WTC11 (cell line): ENCODE results near the gene C1orf167. TPM values are rescaled to one million over a fixed set of nuclear protein-coding genes. Genes with fewer than 3 reads are reported as not detected.
"Not testable (repeated sequence)": the region's sequence is repeated elsewhere in the genome, so short reads cannot be mapped to it uniquely, and the experiment has no call there.

ENCODE experiments used
- ATAC-seq: fragments of 200-7000 bp; cut with Tn5 transposase; 2 replicates; pipeline ENCODE4 v1.10.0; 2021; ENCODE audit warnings: mild to moderate bottlenecking, moderate library complexity
- CTCF ChIA-PET: fragments of 300-600 bp; sonication (Branson Sonifier 250); formaldehyde crosslinking; loops from one replicate; lab custom pipeline; 2021; ENCODE audit warnings: antibody characterized with exemption; lab: Charles Lee
- POLR2A ChIA-PET: fragments of 350-600 bp; sonication (Branson Sonifier 250); formaldehyde crosslinking; loops from one replicate; lab custom pipeline; 2021; ENCODE audit warnings: antibody characterized with exemption; lab: Charles Lee
- DNase-seq: peaks from one replicate; pipeline ENCODE4 v3.0.0; 2021; ENCODE audit warnings: low spot score
- H3K27ac Mint-ChIP-seq: 2 replicates; pipeline ENCODE4 v1.8.0; 2021; ENCODE audit warnings: mixed read lengths
- H3K27me3 Mint-ChIP-seq: 2 replicates; pipeline ENCODE4 v1.8.0; 2021; ENCODE audit warnings: low read depth, mild to moderate bottlenecking, moderate library complexity, mixed read lengths
- H3K36me3 Mint-ChIP-seq: 2 replicates; pipeline ENCODE4 v1.8.0; 2021; ENCODE audit warnings: mixed read lengths
- H3K4me1 Mint-ChIP-seq: 2 replicates; pipeline ENCODE4 v1.8.0; 2022; ENCODE audit warnings: mixed read lengths
- H3K4me3 Mint-ChIP-seq: 2 replicates; pipeline ENCODE4 v1.8.0; 2021; ENCODE audit warnings: mild to moderate bottlenecking, moderate library complexity, mixed read lengths
- H3K9me3 Mint-ChIP-seq: 2 replicates; pipeline ENCODE4 v1.8.0; 2021; ENCODE audit warnings: mixed read lengths
- ATF1 ChIP-seq: sonication (generic); formaldehyde crosslinking; IDR thresholded peaks from 2 replicates; pipeline ENCODE4 v1.8.1; 2023; ENCODE audit warnings: mild to moderate bottlenecking, moderate library complexity, missing genetic modification reagents
- CREB1 ChIP-seq: sonication (generic); formaldehyde crosslinking; IDR thresholded peaks from 2 replicates; pipeline ENCODE4 v1.8.0; 2023; ENCODE audit warnings: mild to moderate bottlenecking, missing genetic modification reagents
- EMX1 ChIP-seq: fragments of 250-450 bp; sonication (Bioruptor Pico); IDR thresholded peaks from 2 replicates; pipeline ENCODE4 v1.8.0; 2021; ENCODE audit warnings: mild to moderate bottlenecking
- HMGA2 ChIP-seq: fragments of 250-450 bp; sonication (Bioruptor Pico); IDR thresholded peaks from 2 replicates; pipeline ENCODE4 v1.4.0; 2021; ENCODE audit warnings: mild to moderate bottlenecking, moderate library complexity
- JAZF1 ChIP-seq: fragments of 250-450 bp; sonication (Bioruptor Pico); IDR thresholded peaks from 2 replicates; pipeline ENCODE4 v1.9.0; 2021; ENCODE audit warnings: moderate library complexity, mild to moderate bottlenecking, inconsistent platforms
- MYBL2 ChIP-seq: sonication (generic); formaldehyde crosslinking; IDR thresholded peaks from 2 replicates; pipeline ENCODE4 v1.8.1; 2023; ENCODE audit warnings: mild to moderate bottlenecking, moderate library complexity, missing genetic modification reagents
- NFATC4 ChIP-seq: fragments of 250-450 bp; sonication (Bioruptor Pico); IDR thresholded peaks from 2 replicates; pipeline ENCODE4 v1.9.0; 2021; ENCODE audit warnings: mild to moderate bottlenecking
- SMAD3 ChIP-seq: sonication (generic); formaldehyde crosslinking; IDR thresholded peaks from 2 replicates; pipeline ENCODE4 v1.8.0; 2022; ENCODE audit warnings: missing genetic modification reagents, mild to moderate bottlenecking, borderline replicate concordance
- TEAD4 ChIP-seq: sonication (generic); formaldehyde crosslinking; IDR thresholded peaks from 2 replicates; pipeline ENCODE4 v1.8.0; 2022; ENCODE audit warnings: mild to moderate bottlenecking, missing genetic modification reagents
- ZNF121 ChIP-seq: sonication (generic); formaldehyde crosslinking; IDR thresholded peaks from 2 replicates; pipeline ENCODE4 v1.8.0; 2023; ENCODE audit warnings: missing genetic modification reagents
- total RNA-seq: library from RNA; stranded (reverse); gene quantifications from 3 replicates; pipeline ENCODE4 v1.2.3, GENCODE V29; 2021
- TF ChIP-seq, protein P1 (sequence below): sonication (generic); formaldehyde crosslinking; IDR thresholded peaks from 2 replicates; pipeline ENCODE4 v1.8.0; 2022; ENCODE audit warnings: mild to moderate bottlenecking, missing genetic modification reagents
- TF ChIP-seq, protein P2 (sequence below): sonication (generic); formaldehyde crosslinking; IDR thresholded peaks from 2 replicates; pipeline ENCODE4 v1.8.1; 2022; ENCODE audit warnings: mild to moderate bottlenecking, moderate library complexity, missing genetic modification reagents
- TF ChIP-seq, protein P3 (sequence below): sonication (generic); formaldehyde crosslinking; conservative IDR thresholded peaks from 2 replicates; pipeline ENCODE4 v1.8.1; 2022; ENCODE audit warnings: mild to moderate bottlenecking, missing genetic modification reagents
- TF ChIP-seq, protein P4 (sequence below): sonication (generic); formaldehyde crosslinking; IDR thresholded peaks from 2 replicates; pipeline ENCODE4 v1.8.1; 2022; ENCODE audit warnings: low read depth, missing genetic modification reagents, borderline replicate concordance
- TF ChIP-seq, protein P5 (sequence below): sonication (generic); formaldehyde crosslinking; IDR thresholded peaks from 2 replicates; pipeline ENCODE4 v1.8.1; 2022; ENCODE audit warnings: missing genetic modification reagents, borderline replicate concordance
- TF ChIP-seq, protein P6 (sequence below): sonication (generic); formaldehyde crosslinking; IDR thresholded peaks from 2 replicates; pipeline ENCODE4 v1.8.1; 2023; ENCODE audit warnings: mild to moderate bottlenecking, missing genetic modification reagents, borderline replicate concordance
- TF ChIP-seq, protein P7 (sequence below): sonication (generic); formaldehyde crosslinking; IDR thresholded peaks from 2 replicates; pipeline ENCODE4 v1.8.1; 2022; ENCODE audit warnings: mild to moderate bottlenecking, missing genetic modification reagents, moderate library complexity, borderline replicate concordance

The C1orf167 gene
- total RNA-seq, 1 experiment from 2014 or later = 1.2 TPM

DNA sequence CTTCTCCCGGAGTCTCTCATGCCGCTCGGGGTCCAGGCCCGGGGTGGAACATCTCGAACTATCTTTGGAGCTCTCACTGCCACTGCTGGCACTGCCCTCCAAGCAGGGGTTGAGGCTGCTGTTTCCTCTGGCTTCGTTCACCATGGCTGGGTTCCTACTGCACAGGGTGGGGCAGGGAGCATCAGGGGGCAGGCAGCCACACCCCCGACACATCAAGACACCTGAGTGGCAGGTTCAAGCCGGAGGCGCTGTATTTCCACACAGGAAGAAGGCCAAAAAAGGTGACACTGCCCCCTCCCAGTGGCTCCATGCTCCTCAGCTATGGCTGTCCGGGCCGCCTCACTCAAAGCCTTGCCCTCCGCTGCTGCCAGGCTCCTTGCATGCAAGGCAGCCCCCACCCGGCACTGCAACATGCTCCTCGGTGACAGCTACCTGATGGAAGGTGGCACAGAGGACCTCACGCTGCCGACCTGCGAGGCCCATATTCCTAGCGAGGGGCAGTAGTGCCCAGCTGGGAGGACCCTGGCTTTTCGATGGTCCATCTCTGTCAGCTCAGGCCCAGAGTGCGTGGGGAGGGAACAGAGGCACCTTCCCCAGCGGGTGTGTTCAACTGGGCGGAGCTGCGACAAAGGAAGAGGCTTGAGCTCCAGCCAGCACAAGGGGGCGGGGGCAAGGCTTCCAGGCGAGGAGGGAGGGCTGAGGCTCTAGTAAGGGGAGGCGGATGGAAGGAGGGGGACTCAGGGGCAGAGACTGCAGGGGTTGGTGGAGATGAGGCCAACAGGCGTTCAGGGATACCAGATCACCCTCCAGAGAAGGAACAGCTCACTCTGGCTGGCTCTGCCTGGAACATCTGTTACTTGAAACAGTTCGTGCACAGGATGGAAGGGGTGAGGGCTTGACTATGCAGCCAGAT lies 41.2 kb downstream of the C1orf167 start (continued):
- no peak for TF ChIP-seq JAZF1 (CRISPR knock-in tag)
- no peak for TF ChIP-seq HMGA2 (CRISPR knock-in tag)
- TF ChIP-seq ZNF121 (CRISPR knock-in tag) = no peak
- TF ChIP-seq, protein P1, sequence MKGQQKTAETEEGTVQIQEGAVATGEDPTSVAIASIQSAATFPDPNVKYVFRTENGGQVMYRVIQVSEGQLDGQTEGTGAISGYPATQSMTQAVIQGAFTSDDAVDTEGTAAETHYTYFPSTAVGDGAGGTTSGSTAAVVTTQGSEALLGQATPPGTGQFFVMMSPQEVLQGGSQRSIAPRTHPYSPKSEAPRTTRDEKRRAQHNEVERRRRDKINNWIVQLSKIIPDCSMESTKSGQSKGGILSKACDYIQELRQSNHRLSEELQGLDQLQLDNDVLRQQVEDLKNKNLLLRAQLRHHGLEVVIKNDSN (CRISPR knock-in tag) = no peak

DNA sequence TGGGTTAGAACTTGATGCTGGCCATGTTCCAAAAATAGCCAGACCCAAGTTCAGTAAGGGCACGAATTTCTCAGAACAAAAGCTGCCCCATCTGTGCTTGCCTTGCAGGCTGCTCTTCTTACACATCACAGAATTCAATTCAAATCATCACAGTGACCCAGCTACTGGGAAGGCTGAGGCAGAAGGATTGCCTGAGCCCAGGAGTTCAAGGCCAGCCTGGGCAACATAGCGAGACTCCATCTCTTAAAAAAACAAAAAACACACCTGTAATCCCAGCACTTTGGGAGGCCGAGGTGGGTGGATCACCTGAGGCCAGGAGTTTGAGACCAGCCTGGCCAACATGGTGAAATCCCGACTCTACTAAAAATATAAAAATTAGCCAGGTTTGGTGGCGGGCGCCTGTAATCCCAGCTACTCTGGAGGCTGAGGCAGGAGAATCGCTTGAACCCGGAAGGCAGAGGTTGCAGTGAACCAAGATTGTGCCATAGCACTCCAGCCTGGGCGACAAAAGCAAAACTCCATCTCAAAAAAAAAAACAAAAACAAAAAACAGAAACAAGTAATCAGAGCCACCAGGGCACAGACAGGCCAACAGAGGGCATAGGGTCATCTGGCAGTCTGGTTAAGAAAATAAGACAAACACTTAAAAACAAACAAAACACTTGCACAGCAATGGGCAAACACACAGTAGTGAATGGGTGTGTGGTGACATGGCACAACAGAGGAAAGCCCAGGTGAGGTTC lies 42.1 kb downstream of the C1orf167 start:
- not testable (repeated sequence) for H3K9me3 Mint-ChIP-seq, H3K27me3 Mint-ChIP-seq, ATAC-seq, DNase-seq
- peaks cover 55% of the 10 kb centered on the region for H3K4me1 Mint-ChIP-seq
- H3K36me3 Mint-ChIP-seq = peaks cover 27% of the 10 kb centered on the region
- H3K27ac Mint-ChIP-seq = peak overlapping the region; percentile 97
- H3K4me3 Mint-ChIP-seq = peak overlapping the region; percentile 99
- POLR2A ChIA-PET = interaction anchor here (1.0 to 2.0 kb wide), 7 partner anchors 17 to 215 kb away, joined by 3 to 11 read pairs (median 4); partner anchors contain the start of genes AGTRAP and MIIP
- CTCF ChIA-PET = interaction anchor here (0.8 to 4.3 kb wide), 18 partner anchors 15 to 210 kb away, joined by 3 to 98 read pairs (median 4); partner anchors contain the start of genes C1orf167, FBXO6 and MFN2

DNA sequence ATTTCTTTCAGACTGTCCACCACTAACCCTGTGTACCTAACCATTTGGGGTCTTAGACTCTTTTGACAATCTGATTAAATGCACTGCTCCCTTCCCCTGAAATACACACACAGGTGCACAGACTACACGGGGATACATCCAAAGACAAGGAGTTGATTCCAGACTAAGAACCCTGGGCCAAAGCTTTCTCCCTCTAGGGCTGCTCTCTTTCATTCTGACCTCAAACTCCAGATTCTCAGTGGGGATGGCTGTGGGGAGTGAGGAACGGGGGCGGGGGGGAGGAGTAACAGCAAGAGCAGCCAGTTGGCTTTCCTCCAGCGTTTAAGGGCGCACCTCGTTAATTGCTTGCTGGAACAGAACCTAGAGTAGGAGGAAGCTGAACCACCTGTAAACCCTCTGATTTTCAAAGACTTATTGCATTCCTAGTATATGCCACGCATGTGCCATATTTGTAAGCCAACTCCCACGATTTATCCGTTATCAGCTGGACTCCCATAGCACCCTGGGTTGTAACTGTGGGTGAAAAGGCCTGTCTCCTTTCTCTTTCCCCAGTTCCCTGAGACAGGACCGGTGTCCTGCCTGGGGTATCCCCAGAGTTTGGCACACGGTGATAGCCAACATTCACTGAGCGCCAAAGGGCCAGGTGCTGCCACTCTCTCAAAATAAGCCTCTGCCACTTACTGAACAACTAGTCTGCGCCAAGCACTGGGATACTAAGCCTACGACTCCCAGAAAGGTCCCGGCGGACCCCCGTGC lies 42.9 kb downstream of the C1orf167 start:
- ATAC-seq = no peak
- POLR2A ChIA-PET = no interaction called here
- Mint-ChIP-seq H3K4me3 (peak overlapping the region; percentile 99), H3K36me3 (peaks cover 32% of the 10 kb centered on the region), H3K27ac (peak overlapping the region; percentile 97), H3K9me3 (no peaks in the 10 kb centered on the region), H3K4me1 (peaks cover 57% of the 10 kb centered on the region), H3K27me3 (no peaks in the 10 kb centered on the region)
- DNase-seq = no peak
- TF ChIP-seq CREB1 (CRISPR knock-in tag) (no peak), TEAD4 (CRISPR knock-in tag) (no peak), MYBL2 (no peak), ATF1 (no peak), EMX1 (CRISPR knock-in tag) (no peak), NFATC4 (CRISPR knock-in tag) (no peak), SMAD3 (no peak)
- TF ChIP-seq, protein P2, sequence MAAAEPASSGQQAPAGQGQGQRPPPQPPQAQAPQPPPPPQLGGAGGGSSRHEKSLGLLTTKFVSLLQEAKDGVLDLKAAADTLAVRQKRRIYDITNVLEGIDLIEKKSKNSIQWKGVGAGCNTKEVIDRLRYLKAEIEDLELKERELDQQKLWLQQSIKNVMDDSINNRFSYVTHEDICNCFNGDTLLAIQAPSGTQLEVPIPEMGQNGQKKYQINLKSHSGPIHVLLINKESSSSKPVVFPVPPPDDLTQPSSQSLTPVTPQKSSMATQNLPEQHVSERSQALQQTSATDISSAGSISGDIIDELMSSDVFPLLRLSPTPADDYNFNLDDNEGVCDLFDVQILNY (CRISPR knock-in tag) = no peak
- TF ChIP-seq, protein P3, sequence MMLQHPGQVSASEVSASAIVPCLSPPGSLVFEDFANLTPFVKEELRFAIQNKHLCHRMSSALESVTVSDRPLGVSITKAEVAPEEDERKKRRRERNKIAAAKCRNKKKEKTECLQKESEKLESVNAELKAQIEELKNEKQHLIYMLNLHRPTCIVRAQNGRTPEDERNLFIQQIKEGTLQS (CRISPR knock-in tag) = no peak
- TF ChIP-seq, protein P4, sequence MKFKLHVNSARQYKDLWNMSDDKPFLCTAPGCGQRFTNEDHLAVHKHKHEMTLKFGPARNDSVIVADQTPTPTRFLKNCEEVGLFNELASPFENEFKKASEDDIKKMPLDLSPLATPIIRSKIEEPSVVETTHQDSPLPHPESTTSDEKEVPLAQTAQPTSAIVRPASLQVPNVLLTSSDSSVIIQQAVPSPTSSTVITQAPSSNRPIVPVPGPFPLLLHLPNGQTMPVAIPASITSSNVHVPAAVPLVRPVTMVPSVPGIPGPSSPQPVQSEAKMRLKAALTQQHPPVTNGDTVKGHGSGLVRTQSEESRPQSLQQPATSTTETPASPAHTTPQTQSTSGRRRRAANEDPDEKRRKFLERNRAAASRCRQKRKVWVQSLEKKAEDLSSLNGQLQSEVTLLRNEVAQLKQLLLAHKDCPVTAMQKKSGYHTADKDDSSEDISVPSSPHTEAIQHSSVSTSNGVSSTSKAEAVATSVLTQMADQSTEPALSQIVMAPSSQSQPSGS = no peak
- TF ChIP-seq, protein P5, sequence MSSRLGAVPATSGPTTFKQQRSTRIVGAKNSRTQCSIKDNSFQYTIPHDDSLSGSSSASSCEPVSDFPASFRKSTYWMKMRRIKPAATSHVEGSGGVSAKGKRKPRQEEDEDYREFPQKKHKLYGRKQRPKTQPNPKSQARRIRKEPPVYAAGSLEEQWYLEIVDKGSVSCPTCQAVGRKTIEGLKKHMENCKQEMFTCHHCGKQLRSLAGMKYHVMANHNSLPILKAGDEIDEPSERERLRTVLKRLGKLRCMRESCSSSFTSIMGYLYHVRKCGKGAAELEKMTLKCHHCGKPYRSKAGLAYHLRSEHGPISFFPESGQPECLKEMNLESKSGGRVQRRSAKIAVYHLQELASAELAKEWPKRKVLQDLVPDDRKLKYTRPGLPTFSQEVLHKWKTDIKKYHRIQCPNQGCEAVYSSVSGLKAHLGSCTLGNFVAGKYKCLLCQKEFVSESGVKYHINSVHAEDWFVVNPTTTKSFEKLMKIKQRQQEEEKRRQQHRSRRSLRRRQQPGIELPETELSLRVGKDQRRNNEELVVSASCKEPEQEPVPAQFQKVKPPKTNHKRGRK (CRISPR knock-in tag) = no peak
- TF ChIP-seq, protein P6, sequence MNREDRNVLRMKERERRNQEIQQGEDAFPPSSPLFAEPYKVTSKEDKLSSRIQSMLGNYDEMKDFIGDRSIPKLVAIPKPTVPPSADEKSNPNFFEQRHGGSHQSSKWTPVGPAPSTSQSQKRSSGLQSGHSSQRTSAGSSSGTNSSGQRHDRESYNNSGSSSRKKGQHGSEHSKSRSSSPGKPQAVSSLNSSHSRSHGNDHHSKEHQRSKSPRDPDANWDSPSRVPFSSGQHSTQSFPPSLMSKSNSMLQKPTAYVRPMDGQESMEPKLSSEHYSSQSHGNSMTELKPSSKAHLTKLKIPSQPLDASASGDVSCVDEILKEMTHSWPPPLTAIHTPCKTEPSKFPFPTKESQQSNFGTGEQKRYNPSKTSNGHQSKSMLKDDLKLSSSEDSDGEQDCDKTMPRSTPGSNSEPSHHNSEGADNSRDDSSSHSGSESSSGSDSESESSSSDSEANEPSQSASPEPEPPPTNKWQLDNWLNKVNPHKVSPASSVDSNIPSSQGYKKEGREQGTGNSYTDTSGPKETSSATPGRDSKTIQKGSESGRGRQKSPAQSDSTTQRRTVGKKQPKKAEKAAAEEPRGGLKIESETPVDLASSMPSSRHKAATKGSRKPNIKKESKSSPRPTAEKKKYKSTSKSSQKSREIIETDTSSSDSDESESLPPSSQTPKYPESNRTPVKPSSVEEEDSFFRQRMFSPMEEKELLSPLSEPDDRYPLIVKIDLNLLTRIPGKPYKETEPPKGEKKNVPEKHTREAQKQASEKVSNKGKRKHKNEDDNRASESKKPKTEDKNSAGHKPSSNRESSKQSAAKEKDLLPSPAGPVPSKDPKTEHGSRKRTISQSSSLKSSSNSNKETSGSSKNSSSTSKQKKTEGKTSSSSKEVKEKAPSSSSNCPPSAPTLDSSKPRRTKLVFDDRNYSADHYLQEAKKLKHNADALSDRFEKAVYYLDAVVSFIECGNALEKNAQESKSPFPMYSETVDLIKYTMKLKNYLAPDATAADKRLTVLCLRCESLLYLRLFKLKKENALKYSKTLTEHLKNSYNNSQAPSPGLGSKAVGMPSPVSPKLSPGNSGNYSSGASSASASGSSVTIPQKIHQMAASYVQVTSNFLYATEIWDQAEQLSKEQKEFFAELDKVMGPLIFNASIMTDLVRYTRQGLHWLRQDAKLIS (CRISPR knock-in tag) = no peak
- TF ChIP-seq, protein P7, sequence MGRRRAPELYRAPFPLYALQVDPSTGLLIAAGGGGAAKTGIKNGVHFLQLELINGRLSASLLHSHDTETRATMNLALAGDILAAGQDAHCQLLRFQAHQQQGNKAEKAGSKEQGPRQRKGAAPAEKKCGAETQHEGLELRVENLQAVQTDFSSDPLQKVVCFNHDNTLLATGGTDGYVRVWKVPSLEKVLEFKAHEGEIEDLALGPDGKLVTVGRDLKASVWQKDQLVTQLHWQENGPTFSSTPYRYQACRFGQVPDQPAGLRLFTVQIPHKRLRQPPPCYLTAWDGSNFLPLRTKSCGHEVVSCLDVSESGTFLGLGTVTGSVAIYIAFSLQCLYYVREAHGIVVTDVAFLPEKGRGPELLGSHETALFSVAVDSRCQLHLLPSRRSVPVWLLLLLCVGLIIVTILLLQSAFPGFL = no peak
- TF ChIP-seq, all 79 proteins: peak for 0
- CTCF ChIA-PET = interaction anchor here (4.3 kb wide), 1 partner anchor 19 kb away, joined by 98 read pairs; no protein-coding TSS in a partner anchor
